A673 (cell line): ENCODE data around the gene CYS1. TPM values are rescaled to one million over a fixed set of nuclear protein-coding genes. Genes with fewer than 3 reads are reported as not detected.

Experiments used
- BruUV-seq: library from RNA; stranded (reverse); fragments of 400-500 nt; replicated peaks from 2 replicates; lab custom pipeline; 2021; lab: Mats Ljungman, UMichigan
- CTCF ChIA-PET: fragments of 300-600 bp; sonication (Branson Sonifier 250); formaldehyde crosslinking; loops from one replicate; lab custom pipeline; 2022; ENCODE audit warnings: antibody characterized with exemption; lab: Charles Lee
- POLR2A ChIA-PET: fragments of 300-600 bp; sonication (Branson Sonifier 250); formaldehyde crosslinking; loops from one replicate; lab custom pipeline; 2022; ENCODE audit warnings: antibody characterized with exemption; ENCODE audit not compliant: low non-redundant PET; lab: Charles Lee
- DNase-seq: peaks from one replicate; pipeline ENCODE4 v3.0.0-alpha.2; 2015; ENCODE audit warnings: low spot score
- H3K27ac ChIP-seq: fragments of 200-600 bp; sonication (generic); 2 replicates; pipeline ENCODE4 v1.5.1; 2016; ENCODE audit warnings: mixed run types, low read depth, mild to moderate bottlenecking, mixed read lengths, antibody characterized with exemption, low read length; ENCODE audit not compliant: poor library complexity, severe bottlenecking
- H3K27me3 ChIP-seq: fragments of 200-600 bp; sonication (generic); replicated peaks from 2 replicates; pipeline ENCODE4 v1.6.1; 2017; ENCODE audit warnings: mixed run types, low read depth, mild to moderate bottlenecking, mixed read lengths, antibody characterized with exemption, low read length; ENCODE audit not compliant: insufficient read depth, poor library complexity
- H3K36me3 ChIP-seq: fragments of 200-600 bp; sonication (generic); 2 replicates; pipeline ENCODE4 v1.6.1; 2016; ENCODE audit warnings: mixed run types, mild to moderate bottlenecking, mixed read lengths, antibody characterized with exemption, low read length; ENCODE audit not compliant: insufficient read depth, poor library complexity, severe bottlenecking
- H3K4me1 ChIP-seq: fragments of 200-600 bp; sonication (generic); 2 replicates; pipeline ENCODE4 v1.6.1; 2017; ENCODE audit warnings: mixed run types, mild to moderate bottlenecking, mixed read lengths, antibody characterized with exemption, low read length; ENCODE audit not compliant: insufficient read depth, poor library complexity, severe bottlenecking
- H3K4me3 ChIP-seq: fragments of 200-600 bp; sonication (generic); 2 replicates; pipeline ENCODE4 v1.5.1; 2016; ENCODE audit warnings: low read depth, mixed run types, mild to moderate bottlenecking, mixed read lengths, low read length; ENCODE audit not compliant: poor library complexity, severe bottlenecking
- H3K9me3 ChIP-seq: fragments of 200-600 bp; sonication (generic); 2 replicates; pipeline ENCODE4 v1.6.1; 2016; ENCODE audit warnings: mixed run types, low read depth, mild to moderate bottlenecking, mixed read lengths, antibody characterized with exemption, low read length; ENCODE audit not compliant: poor library complexity, severe bottlenecking
- CTCF ChIP-seq: fragments of 300-800, 200-600 bp; sonication (generic); conservative IDR thresholded peaks from 2 replicates; pipeline ENCODE4 v1.5.1; 2017; ENCODE audit warnings: low read depth, mild to moderate bottlenecking, antibody characterized with exemption, low read length, moderate library complexity, mixed read lengths
- EZH2 ChIP-seq: fragments of 200-600 bp; sonication (generic); IDR thresholded peaks from 2 replicates; pipeline ENCODE4 v1.6.1; 2017; ENCODE audit warnings: borderline replicate concordance, low read depth, mild to moderate bottlenecking, mixed read lengths, antibody characterized with exemption, low read length; ENCODE audit not compliant: poor library complexity, severe bottlenecking
- intact Hi-C: fragments of 100-400 bp; cut with micrococcal nuclease; formaldehyde crosslinking; loops from one replicate; pipeline ENCODE4 v1.10.0; 2022; ENCODE audit not compliant: unreplicated experiment
- total RNA-seq: library from RNA; stranded (reverse); gene quantifications from 2 replicates; pipeline ENCODE4 v1.2.3, GENCODE V29; 2021

The CYS1 gene
- total RNA-seq, 1 experiment from 2014 or later = not detected

- TF ChIP-seq EZH2 (no peak), CTCF (no peak)
- no peak overlapping the region for H3K4me3 ChIP-seq
- intact Hi-C loops = loop anchor here (10.0 kb wide), 1 partner anchor 593 kb away; no protein-coding TSS in a partner anchor
- H3K9me3 ChIP-seq = peaks cover 6% of the 10 kb centered on the region
- CTCF ChIA-PET = interaction anchor here (1.0 to 3.6 kb wide), 5 partner anchors 11 to 363 kb away, joined by 3 to 56 read pairs (median 6); no protein-coding TSS in a partner anchor
- peaks cover 17% of the 10 kb centered on the region for H3K27me3 ChIP-seq
- H3K4me1 ChIP-seq = no peaks in the 10 kb centered on the region
- no TSS peak for BruUV-seq
- DNase-seq = no peak
- no peak overlapping the region for H3K27ac ChIP-seq
- H3K36me3 ChIP-seq = no peaks in the 10 kb centered on the region
- POLR2A ChIA-PET = no interaction called here
Observed at GRCh38 chr2:10071595-10071994, 8.6 kb downstream of the CYS1 start.

GRCh38 chr2:10071176-10071575 lies 9.0 kb downstream of the CYS1 start:
- no peak overlapping the region for H3K27ac ChIP-seq
- H3K9me3 ChIP-seq = peaks cover 6% of the 10 kb centered on the region
- no TSS peak for BruUV-seq
- intact Hi-C loops = loop anchor here (10.0 kb wide), 1 partner anchor 594 kb away; no protein-coding TSS in a partner anchor
- TF ChIP-seq EZH2 (no peak), CTCF (no peak)
- no peak overlapping the region for H3K4me3 ChIP-seq
- no peaks in the 10 kb centered on the region for H3K4me1 ChIP-seq
- ChIA-PET CTCF (interaction anchor here (2.1 to 3.6 kb wide), 2 partner anchors 26 to 364 kb away, joined by 29 to 56 read pairs; no protein-coding TSS in a partner anchor), POLR2A (interaction anchor here (0.5 kb wide), 1 partner anchor 28 kb away, joined by 16 read pairs; no protein-coding TSS in a partner anchor)
- no peaks in the 10 kb centered on the region for H3K36me3 ChIP-seq
- H3K27me3 ChIP-seq = peaks cover 13% of the 10 kb centered on the region
- DNase-seq = no peak

GRCh38 chr2:10067881-10068280 lies 12.3 kb downstream of the CYS1 start:
- intact Hi-C loops = no loop called here
- Histone ChIP-seq H3K27ac (no peak overlapping the region), H3K9me3 (peaks cover 6% of the 10 kb centered on the region), H3K4me3 (no peak overlapping the region), H3K36me3 (no peaks in the 10 kb centered on the region), H3K4me1 (no peaks in the 10 kb centered on the region), H3K27me3 (no peaks in the 10 kb centered on the region)
- BruUV-seq = no TSS peak
- TF ChIP-seq CTCF = no peak
- no peak for TF ChIP-seq EZH2
- CTCF ChIA-PET = interaction anchor here (0.5 kb wide), 1 partner anchor 351 kb away, joined by 9 read pairs; no protein-coding TSS in a partner anchor
- DNase-seq = no peak
- POLR2A ChIA-PET = no interaction called here
